CD4-positive, alpha-beta T cell treated with Interleukin-10 for 1 hour (primary cell): ENCODE measurements around the gene CD4.
"Not testable (repeated sequence)": the region's sequence is repeated elsewhere in the genome, so short reads cannot be mapped to it uniquely, and the experiment has no call there.

ENCODE experiments used
- DNase-seq: peaks from one replicate; pipeline ENCODE4 v3.0.0-alpha.2; 2020

The CD4 gene

DNA sequence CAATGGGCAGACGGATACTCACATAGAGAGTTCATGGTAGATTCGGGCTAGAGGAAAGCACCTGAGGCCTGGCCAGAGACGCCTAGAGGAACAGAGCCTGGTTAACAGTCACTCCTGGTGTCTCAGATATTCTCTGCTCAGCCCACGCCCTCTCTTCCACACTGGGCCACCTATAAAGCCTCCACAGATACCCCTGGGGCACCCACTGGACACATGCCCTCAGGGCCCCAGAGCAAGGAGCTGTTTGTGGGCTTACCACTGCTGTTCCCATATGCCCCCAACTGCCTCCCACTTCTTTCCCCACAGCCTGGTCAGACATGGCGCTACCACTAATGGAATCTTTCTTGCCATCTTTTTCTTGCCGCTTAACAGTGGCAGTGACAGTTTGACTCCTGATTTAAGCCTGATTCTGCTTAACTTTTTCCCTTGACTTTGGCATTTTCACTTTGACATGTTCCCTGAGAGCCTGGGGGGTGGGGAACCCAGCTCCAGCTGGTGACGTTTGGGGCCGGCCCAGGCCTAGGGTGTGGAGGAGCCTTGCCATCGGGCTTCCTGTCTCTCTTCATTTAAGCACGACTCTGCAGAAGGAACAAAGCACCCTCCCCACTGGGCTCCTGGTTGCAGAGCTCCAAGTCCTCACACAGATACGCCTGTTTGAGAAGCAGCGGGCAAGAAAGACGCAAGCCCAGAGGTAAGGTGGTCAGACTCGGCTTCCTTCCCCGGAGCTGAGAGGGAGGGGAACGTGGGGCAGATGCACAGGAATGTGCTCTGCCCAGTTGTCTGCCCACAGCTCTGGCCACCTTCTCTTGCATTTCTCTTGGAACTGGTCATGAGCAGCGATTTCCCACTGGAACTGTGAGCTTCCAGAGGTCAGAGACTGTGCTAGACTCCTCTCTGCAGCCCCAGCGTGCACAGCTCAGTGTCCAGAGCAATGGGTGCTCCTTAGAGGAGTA lies at the start of gene CD4:
Gene CD4 (plus strand): TSS at position 557 of the 953 bp plus-strand sequence. CDS start 10,611 bp downstream, outside the sequence.
- DNase-seq, result peak; percentile 75

GRCh38 chr12:6742080-6742479 lies 47.2 kb upstream of the CD4 start:
- not testable (repeated sequence) for DNase-seq

- DNase-seq, result no peak
Observed at GRCh38 chr12:6742834-6743233, 46.5 kb upstream of the CD4 start.

DNA sequence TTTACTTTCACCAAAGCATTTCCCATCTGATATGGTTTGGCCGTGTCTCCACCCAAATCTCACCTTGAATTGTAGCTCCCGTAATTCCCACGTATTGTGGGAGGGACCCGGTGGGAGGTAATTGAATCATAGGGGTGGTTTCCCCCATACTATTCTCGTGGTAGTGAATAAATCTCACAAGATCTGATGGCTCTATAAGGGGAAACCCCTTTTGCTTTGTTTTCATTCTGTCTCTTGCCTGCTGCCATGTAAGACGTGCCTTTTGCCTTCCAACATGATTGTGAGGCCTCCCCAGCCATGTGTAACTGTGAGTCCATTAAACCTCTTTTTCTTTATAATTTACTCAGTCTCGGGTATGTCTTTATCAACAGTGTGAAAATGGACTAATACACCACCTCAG lies 46.0 kb upstream of the CD4 start:
- not testable (repeated sequence) for DNase-seq

- DNase-seq, result peak; percentile 32
Observed at GRCh38 chr12:6745741-6746525, 43.4 kb upstream of the CD4 start.

GRCh38 chr12:6747216-6747615 lies 42.1 kb upstream of the CD4 start:
- no peak for DNase-seq

- DNase-seq, result no peak
Observed at GRCh38 chr12:6748761-6749160, 40.6 kb upstream of the CD4 start.

GRCh38 chr12:6750506-6750905 lies 38.8 kb upstream of the CD4 start:
- no peak for DNase-seq

- DNase-seq, result no peak
Observed at GRCh38 chr12:6751767-6752166, 37.6 kb upstream of the CD4 start.

GRCh38 chr12:6752167-6752920 lies 37.0 kb upstream of the CD4 start:
- no peak for DNase-seq

- DNase-seq, result peak; percentile 98
Observed at GRCh38 chr12:6752921-6753771, 36.2 kb upstream of the CD4 start, which contains the start of gene MLF2. TSS of gene MLF2 (minus strand) at chr12:6753141. CDS start at chr12:6752334, 807 bp downstream.

- DNase-seq, result no peak
Observed at GRCh38 chr12:6753772-6754356, 35.5 kb upstream of the CD4 start.

- DNase-seq, result no peak
Observed at GRCh38 chr12:6754411-6754810, 34.9 kb upstream of the CD4 start.

DNA sequence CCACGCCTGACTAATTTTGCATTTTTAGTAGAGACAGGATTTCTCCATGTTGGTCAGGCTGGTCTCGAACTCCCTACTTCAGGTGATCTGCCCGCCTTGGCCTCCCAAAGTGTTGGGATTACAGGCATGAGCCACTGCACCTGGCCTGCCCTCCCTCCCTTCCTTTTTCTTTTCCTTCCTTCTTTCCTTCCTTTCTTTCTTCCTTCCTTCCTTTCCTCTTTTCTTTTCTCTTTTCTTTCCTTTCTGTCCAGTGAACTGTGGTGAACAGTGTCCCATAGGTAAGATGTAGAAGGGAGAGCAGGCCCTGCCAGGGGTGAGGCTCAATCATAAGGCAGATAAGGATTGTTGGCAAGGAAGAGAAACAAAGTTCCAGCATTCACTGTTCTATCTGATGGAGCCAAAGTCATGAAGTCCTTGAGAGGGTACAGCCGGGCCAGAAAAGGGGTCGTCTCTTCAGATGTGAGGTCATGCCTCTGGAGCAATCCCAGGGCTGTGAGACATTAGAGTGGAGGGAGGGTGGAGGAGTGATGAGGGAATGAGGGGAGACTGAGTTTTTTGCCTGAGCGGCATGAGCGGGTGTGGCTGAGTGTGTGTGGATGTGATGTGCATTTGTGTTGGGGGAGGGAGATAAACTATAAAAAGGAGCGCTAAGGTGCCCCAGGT lies 32.2 kb upstream of the CD4 start:
- no peak for DNase-seq

GRCh38 chr12:6758506-6759095 lies 30.7 kb upstream of the CD4 start:
- no peak for DNase-seq

GRCh38 chr12:6759741-6760140 lies 29.6 kb upstream of the CD4 start:
- no peak for DNase-seq

- no peak for DNase-seq
Observed at GRCh38 chr12:6763380-6763779, 25.9 kb upstream of the CD4 start.

DNA sequence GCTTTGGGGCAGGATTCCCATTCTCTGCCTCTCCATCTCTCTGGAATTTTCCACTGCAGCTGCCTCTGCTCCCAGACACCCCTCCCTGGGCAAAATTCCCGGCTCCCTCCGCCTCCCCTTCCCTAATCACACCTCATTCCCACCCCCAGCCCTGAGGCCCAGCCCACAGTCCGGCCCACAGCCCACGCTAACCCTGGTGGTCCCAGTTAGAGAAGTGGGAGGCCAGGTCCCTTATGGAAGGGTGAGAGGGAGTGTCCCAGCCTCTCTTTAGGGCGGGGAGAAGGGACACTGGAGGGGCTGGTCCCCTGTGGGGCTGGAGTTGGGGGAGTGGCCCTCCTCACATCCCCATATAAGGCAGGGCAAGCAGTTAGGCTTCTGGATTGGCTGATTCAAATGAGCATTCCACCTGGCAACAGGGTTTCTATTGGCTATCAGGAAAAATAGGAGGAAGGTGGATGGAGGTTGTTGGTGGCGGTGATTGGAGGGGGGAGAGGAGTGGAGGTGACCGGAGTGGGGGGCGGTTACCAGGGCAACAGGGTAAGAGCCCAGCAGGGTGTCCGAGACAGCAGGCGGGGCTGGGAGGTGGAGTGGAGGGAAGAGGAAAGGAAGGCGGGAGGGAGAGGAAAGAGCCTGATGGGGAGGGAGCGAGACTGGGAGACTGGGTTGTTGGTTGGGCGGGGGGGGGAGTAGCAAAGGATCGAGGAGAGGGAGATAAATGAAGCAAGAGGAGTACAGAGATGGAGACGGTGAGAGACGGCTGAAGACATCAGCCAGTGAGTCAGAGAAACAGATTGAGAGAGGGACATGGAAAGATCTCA lies 25.1 kb upstream of the CD4 start:
- peak; percentile 82 for DNase-seq

DNA sequence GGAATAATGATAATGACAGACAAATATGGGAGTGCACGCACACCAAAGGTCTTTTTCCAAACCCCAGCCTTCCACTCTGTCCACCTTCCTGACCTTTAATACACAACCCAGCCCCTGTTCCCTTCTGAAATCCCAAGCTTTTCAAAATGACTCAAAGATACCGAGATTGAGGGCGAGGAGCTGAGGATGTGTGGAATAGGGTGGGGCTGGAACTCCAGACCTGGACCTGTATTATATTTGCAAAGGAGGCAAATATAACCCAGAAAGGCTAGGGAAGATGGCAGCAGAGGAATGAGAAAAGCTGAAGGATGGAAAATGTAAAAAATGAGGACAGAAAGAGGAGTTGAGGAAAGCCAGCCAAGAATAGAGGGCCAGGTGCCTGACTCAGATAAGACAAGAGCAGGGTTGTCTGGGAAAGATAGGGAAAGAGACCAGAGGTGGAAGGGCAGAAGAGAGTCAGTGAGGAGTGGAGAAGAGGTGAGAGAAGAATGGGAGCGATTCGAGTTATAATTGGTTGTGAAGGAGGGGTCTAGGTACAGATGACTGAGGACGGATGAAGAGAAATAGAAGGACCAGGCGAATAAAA lies 24.2 kb upstream of the CD4 start:
- no peak for DNase-seq
